Activated CD8-positive, alpha-beta memory T cell treated with anti-CD3 and anti-CD28 coated beads, Interleukin-2, amount 10 ng/mL, durations not matched to agents 7 days and 5 days (primary cell): ENCODE results near the gene CASP7. TPM values are rescaled to one million over a fixed set of nuclear protein-coding genes. Genes with fewer than 3 reads are reported as not detected.

Experiments used
- ATAC-seq: fragments of 150-1000 bp; cut with Tn5 transposase; one replicate; pipeline ENCODE4 v1.10.0; 2021; ENCODE audit warnings: moderate library complexity
- CTCF ChIA-PET: fragments of 350-600 bp; sonication (Branson Sonifier 250); formaldehyde crosslinking; loops from one replicate; lab custom pipeline; 2021; ENCODE audit warnings: antibody characterized with exemption; lab: Charles Lee
- DNase-seq: peaks from one replicate; pipeline ENCODE4 v3.0.0-alpha.2; 2020
- H3K27ac Mint-ChIP-seq: one replicate; pipeline ENCODE4 v1.8.0; 2021; ENCODE audit warnings: mild to moderate bottlenecking, mixed read lengths
- H3K27me3 Mint-ChIP-seq: one replicate; pipeline ENCODE4 v1.8.0; 2021; ENCODE audit warnings: mixed read lengths
- H3K36me3 Mint-ChIP-seq: one replicate; pipeline ENCODE4 v1.8.0; 2021; ENCODE audit warnings: mild to moderate bottlenecking, mixed read lengths
- H3K4me1 Mint-ChIP-seq: one replicate; pipeline ENCODE4 v1.8.0; 2021; ENCODE audit warnings: mixed read lengths
- H3K4me3 Mint-ChIP-seq: one replicate; pipeline ENCODE4 v1.8.0; 2021; ENCODE audit warnings: mild to moderate bottlenecking, moderate library complexity, mixed read lengths
- H3K9me3 Mint-ChIP-seq: one replicate; pipeline ENCODE4 v1.8.0; 2022; ENCODE audit warnings: low read depth, mixed read lengths
- total RNA-seq, 2 experiments: library from RNA; stranded (reverse); gene quantifications; one replicate each; pipeline ENCODE4 v1.2.3, GENCODE V29; 2021

Gene CASP7
- total RNA-seq, 2 experiments from 2014 or later: 42.1 to 56.0 TPM

DNA sequence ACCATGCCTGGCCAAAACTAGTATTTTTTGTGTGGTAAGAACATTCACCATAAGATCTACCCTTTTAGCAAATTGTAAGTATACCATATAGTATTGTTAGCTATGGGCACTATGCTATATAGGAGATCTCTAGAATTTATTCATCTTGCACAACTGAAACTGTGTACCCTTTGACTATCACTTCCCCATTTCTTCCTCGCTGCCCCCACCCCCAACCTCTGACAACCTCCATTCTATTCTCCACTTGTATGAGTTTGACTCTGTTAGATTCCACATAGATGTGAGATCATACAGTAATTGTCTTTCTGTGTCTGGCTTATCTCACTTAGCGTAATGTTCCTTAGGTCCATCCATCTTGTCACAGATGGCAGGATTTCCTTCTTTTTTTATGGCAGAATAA is 3.6 kb downstream of the CASP7 start:
- Mint-ChIP-seq H3K4me1 (peaks cover 59% of the 10 kb centered on the region), H3K9me3 (peaks cover 24% of the 10 kb centered on the region), H3K4me3 (no peak overlapping the region), H3K36me3 (peaks cover 62% of the 10 kb centered on the region), H3K27me3 (no peaks in the 10 kb centered on the region), H3K27ac (peak overlapping the region; percentile 17)
- DNase-seq (no peak), ATAC-seq (no peak)
- CTCF ChIA-PET: no interaction called here

DNA sequence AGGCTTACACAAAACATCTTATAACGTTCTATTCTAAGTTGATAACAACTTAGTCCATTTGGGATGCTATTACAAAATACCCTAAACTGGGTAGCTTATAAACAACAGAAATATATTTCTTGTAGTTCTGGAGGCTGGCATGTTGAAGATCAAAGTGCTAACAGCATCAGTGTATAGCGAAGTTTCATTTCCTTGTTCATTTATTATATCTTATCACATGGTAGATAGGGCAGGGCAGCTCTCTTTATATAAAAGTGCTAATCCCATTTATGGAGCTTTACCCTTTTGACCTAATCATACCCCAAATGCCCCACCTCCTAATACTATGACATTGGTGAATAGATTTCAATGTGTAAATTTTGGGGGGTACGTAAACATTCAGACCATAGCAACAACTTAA is 6.3 kb downstream of the CASP7 start:
- H3K4me3 Mint-ChIP-seq: no peak overlapping the region
- no peak for DNase-seq
- CTCF ChIA-PET: interaction anchor here (1.5 kb wide), 1 partner anchor 12 kb away, joined by 3 read pairs; no protein-coding TSS in a partner anchor
- H3K27ac Mint-ChIP-seq: no peak overlapping the region
- peaks cover 35% of the 10 kb centered on the region for H3K9me3 Mint-ChIP-seq
- no peak for ATAC-seq
- H3K4me1 Mint-ChIP-seq: peaks cover 70% of the 10 kb centered on the region
- no peaks in the 10 kb centered on the region for H3K27me3 Mint-ChIP-seq
- peaks cover 82% of the 10 kb centered on the region for H3K36me3 Mint-ChIP-seq

DNA sequence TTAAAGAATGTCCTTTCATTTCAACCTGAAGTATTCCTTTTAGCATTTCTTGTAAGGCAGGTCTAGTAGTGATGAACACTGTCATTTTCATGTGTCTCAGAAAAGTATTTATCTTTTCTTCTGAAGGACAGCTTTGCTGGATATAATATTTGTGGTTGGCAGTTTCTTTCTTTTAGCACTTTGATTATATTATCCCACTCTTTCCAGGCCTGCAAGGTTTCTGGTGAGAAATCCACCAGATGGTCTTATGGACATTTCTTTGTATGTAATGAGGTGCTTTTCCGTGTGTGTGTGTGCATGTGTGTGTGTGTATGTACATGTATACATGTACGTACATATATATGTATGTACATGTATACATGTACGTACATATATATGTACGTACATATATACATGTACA is 7.3 kb downstream of the CASP7 start:
- Mint-ChIP-seq H3K9me3 (peaks cover 35% of the 10 kb centered on the region), H3K4me1 (peaks cover 62% of the 10 kb centered on the region), H3K27me3 (no peaks in the 10 kb centered on the region), H3K27ac (no peak overlapping the region), H3K36me3 (peaks cover 89% of the 10 kb centered on the region), H3K4me3 (no peak overlapping the region)
- ATAC-seq (no peak), DNase-seq (no peak)
- CTCF ChIA-PET: interaction anchor here (1.5 to 1.6 kb wide), 2 partner anchors 8 to 11 kb away, joined by 3 to 5 read pairs; no protein-coding TSS in a partner anchor

DNA sequence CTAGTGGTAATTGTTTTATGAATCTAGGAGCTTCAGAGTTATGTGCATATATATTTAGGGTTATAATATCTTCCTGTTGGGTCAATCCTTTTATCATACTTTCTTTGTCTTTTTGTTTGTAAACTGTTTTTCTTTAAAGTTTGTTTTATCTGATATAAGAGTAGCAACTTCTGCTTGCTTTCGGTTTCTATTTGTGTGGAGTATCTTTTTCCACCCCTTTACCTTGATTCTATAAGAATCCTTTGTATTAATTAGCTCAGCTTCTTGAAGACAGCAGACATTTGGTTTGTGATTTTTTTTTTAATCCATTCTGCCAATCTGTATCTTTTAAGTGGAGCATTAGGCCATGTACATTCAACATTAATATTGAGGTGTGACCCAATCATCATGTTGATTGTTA is 9.3 kb downstream of the CASP7 start:
- Mint-ChIP-seq H3K4me3 (peak overlapping the region; percentile 51), H3K27me3 (no peaks in the 10 kb centered on the region), H3K27ac (peak overlapping the region; percentile 81), H3K4me1 (peaks cover 49% of the 10 kb centered on the region), H3K9me3 (peaks cover 39% of the 10 kb centered on the region), H3K36me3 (peaks cover 91% of the 10 kb centered on the region)
- CTCF ChIA-PET: no interaction called here
- DNase-seq (no peak), ATAC-seq (peak; percentile 84)

DNA sequence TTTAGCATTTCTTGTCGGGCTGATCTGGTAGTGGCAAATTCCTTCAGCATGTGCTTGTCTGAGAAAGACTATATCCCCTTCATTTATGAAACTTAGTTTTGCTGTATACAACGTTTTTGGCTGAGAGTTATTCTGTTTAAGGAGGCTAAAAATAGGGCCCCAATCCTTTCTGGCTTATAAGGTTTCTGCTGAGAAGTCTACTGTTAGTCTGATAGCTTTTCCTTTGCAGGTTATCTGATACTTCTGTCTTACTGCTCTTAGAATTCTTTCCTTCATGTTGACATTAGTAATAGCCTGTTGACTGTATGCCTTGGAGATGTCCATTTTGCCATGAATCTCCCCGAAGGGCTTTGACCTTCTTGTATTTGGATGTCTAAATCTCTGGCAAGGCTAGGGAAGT is 9.9 kb downstream of the CASP7 start:
- peak overlapping the region; percentile 81 for H3K27ac Mint-ChIP-seq
- peaks cover 39% of the 10 kb centered on the region for H3K9me3 Mint-ChIP-seq
- peak overlapping the region; percentile 51 for H3K4me3 Mint-ChIP-seq
- peaks cover 44% of the 10 kb centered on the region for H3K4me1 Mint-ChIP-seq
- ATAC-seq (no peak), DNase-seq (no peak)
- no peaks in the 10 kb centered on the region for H3K27me3 Mint-ChIP-seq
- CTCF ChIA-PET: no interaction called here
- peaks cover 91% of the 10 kb centered on the region for H3K36me3 Mint-ChIP-seq

DNA sequence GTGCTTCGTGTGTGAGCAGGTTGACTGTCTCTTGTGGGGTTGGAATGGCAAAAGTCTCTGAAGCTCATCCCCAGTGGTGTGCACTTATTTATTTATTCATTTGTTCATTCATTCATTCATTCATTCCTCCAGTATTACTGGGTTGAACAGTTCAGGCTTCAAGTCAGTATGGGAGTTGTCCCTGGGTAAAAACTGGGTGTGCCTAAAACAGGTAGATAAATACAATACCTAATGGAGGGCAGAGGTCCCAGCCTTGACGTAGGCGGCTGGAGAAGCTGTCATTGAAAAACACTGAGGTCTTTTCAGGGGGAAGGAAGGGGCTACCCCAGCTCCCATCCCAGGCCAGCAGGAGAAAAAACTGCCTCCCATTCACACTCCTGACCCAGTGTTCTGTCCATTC is 11.0 kb downstream of the CASP7 start:
- no peak overlapping the region for H3K27ac Mint-ChIP-seq
- H3K27me3 Mint-ChIP-seq: no peaks in the 10 kb centered on the region
- H3K4me1 Mint-ChIP-seq: peaks cover 39% of the 10 kb centered on the region
- DNase-seq: no peak
- no peak overlapping the region for H3K4me3 Mint-ChIP-seq
- H3K36me3 Mint-ChIP-seq: peaks cover 93% of the 10 kb centered on the region
- H3K9me3 Mint-ChIP-seq: peaks cover 32% of the 10 kb centered on the region
- no peak for ATAC-seq
- CTCF ChIA-PET: interaction anchor here (1.3 to 1.4 kb wide), 2 partner anchors 8 to 10 kb away, joined by 5 read pairs; no protein-coding TSS in a partner anchor

DNA sequence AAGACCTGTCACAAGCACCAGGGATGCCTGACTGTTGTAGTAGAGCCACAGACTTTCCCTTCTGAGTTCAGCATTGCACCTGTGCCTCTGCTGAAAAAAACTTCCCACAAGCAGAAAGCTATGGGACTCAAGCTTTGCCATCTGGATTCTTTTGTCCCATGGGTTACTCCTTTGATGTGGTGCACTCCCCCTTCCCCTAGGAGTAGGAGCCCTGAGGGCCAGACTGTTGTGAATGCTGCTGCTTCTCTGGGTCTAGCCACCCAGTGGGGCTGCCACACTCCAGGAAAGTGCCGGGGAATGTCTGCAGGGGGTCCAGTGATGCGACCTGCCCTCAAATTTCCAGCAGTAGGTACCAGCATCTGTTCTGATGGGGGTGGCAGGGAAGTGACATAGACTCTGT is 11.7 kb downstream of the CASP7 start:
- peaks cover 38% of the 10 kb centered on the region for H3K4me1 Mint-ChIP-seq
- CTCF ChIA-PET: interaction anchor here (0.7 to 1.4 kb wide), 3 partner anchors 8 to 12 kb away, joined by 3 to 5 read pairs (median 5); no protein-coding TSS in a partner anchor
- H3K36me3 Mint-ChIP-seq: peaks cover 90% of the 10 kb centered on the region
- DNase-seq (no peak), ATAC-seq (no peak)
- H3K27me3 Mint-ChIP-seq: no peaks in the 10 kb centered on the region
- H3K9me3 Mint-ChIP-seq: peaks cover 30% of the 10 kb centered on the region
- no peak overlapping the region for H3K4me3 Mint-ChIP-seq
- no peak overlapping the region for H3K27ac Mint-ChIP-seq

DNA sequence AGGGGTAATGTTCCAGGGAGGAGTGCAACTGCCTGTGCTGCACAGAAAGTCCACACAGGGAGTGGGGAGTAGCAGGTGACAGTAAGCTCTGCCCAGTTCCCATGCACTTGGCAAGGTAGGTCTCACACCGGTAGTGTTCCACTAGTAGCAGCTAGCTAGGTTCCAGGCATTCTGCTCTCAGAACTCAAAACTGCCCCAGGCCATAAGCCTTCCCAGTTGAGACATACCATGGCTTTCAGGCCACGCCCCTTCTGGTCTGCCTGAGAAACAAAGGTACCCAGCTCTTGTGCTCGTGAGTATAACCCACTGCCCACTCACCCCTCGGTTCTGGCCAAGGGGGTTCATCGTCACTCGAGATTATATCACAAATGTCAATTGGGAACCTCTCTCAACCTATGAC is 12.6 kb downstream of the CASP7 start:
- H3K27ac Mint-ChIP-seq: no peak overlapping the region
- H3K4me3 Mint-ChIP-seq: no peak overlapping the region
- peaks cover 35% of the 10 kb centered on the region for H3K4me1 Mint-ChIP-seq
- CTCF ChIA-PET: no interaction called here
- peaks cover 93% of the 10 kb centered on the region for H3K36me3 Mint-ChIP-seq
- no peaks in the 10 kb centered on the region for H3K27me3 Mint-ChIP-seq
- H3K9me3 Mint-ChIP-seq: peaks cover 26% of the 10 kb centered on the region
- ATAC-seq (no peak), DNase-seq (no peak)

DNA sequence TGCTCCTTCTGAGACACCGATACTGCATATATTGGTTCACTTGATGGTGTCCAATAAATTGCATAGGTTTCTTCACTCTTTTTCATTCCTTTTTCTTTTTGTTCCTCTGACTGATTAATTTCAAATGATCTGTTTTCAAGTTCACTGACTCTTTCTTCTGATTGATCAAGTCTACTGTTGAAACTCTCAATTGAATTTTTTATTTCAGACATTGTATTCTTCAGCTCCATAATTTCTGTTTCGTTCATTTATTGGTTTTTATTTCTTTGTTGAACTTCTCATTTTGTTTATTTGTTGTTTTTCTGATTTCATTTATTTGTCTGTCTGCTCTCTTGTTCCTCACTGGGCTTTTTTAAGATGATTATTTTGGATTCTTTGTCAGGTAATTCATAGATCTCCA is 13.6 kb downstream of the CASP7 start:
- Mint-ChIP-seq H3K36me3 (peaks cover 90% of the 10 kb centered on the region), H3K4me1 (peaks cover 25% of the 10 kb centered on the region), H3K9me3 (peaks cover 21% of the 10 kb centered on the region), H3K27ac (no peak overlapping the region), H3K4me3 (no peak overlapping the region), H3K27me3 (no peaks in the 10 kb centered on the region)
- ATAC-seq (no peak), DNase-seq (no peak)
- CTCF ChIA-PET: no interaction called here

DNA sequence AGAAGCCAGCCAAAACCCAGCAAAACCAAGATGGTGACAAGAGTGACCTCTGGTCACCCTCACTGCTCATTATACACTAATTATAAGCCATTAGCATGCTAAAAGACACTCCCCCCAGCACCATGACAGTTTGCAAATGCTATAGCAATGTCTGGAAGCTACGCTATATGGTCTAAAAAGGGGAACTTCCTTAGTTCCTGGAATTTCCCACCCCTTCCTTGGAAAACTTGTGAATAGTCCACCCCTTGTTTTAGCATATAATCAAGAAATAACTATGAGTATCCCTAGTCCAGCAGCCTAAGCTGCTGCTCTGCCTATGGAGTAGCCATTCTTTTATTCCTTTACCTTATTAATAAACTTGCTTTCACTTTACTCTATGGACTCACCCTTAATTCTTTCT is 16.0 kb downstream of the CASP7 start:
- H3K4me3 Mint-ChIP-seq: no peak overlapping the region
- no peak for DNase-seq
- no peak overlapping the region for H3K27ac Mint-ChIP-seq
- H3K36me3 Mint-ChIP-seq: peaks cover 84% of the 10 kb centered on the region
- H3K4me1 Mint-ChIP-seq: peaks cover 5% of the 10 kb centered on the region
- peaks cover 12% of the 10 kb centered on the region for H3K9me3 Mint-ChIP-seq
- ATAC-seq: no peak
- CTCF ChIA-PET: no interaction called here
- H3K27me3 Mint-ChIP-seq: no peaks in the 10 kb centered on the region

DNA sequence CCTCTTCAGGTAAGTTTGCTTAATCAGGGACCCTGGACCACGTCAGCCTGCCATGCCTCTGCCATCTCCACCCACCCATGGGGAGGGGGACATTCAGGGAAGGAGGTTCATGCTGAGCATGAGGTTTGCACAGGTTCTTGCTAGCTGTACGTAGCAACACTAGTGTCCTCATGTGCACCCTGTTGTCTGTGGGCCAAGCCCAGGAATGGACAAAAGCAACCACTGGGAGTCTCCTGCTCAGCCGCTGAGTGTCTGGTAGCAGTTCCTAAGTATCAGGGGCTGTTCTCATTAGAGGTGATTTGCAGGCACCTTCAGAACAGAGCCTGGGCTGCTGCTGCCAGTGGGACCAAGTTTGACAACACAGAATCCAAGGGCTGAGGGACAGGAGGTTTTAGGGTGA is 17.9 kb downstream of the CASP7 start:
- H3K27ac Mint-ChIP-seq: no peak overlapping the region
- no peak for ATAC-seq
- peaks cover 1% of the 10 kb centered on the region for H3K4me1 Mint-ChIP-seq
- no peaks in the 10 kb centered on the region for H3K27me3 Mint-ChIP-seq
- H3K9me3 Mint-ChIP-seq: peaks cover 9% of the 10 kb centered on the region
- no peak for DNase-seq
- CTCF ChIA-PET: interaction anchor here (0.9 kb wide), 1 partner anchor 11 kb away, joined by 3 read pairs; no protein-coding TSS in a partner anchor
- H3K4me3 Mint-ChIP-seq: no peak overlapping the region
- peaks cover 72% of the 10 kb centered on the region for H3K36me3 Mint-ChIP-seq

DNA sequence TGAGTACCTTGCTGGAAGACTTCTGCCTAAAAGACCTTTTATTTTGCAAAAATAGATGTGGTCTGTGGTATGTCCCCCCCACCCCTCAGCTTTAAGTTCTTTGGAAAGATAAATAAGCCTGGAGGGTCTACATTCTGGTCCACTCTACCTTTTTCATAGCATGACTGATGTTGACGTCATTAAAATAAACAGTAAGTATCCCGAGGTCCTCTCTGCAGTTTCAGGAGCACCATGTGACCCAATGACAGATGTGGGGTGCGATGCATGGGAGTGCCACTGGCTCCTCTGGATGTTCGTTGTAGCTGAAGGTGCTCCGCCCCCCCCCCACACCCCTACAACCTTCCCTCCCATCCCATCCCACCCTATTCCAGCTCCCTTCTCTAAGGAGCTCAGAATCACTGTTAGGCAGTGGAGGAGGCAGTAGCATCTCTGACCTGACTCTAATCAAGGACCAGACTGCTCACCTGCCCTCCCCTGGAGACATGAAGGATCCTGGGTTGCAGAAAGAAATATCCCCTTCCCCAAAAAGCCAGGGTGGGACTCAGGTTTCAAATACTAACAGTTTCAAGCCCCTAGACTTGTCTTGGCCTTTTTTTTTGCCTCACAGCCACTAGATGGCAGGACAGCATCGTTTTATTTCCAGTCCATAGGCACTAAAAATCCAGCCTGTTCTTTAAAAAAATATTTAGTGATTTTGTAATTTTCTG is 25.1 kb downstream of the CASP7 start:
- DNase-seq: no peak
- H3K4me3 Mint-ChIP-seq: no peak overlapping the region
- CTCF ChIA-PET: interaction anchor here (0.6 to 1.2 kb wide), 3 partner anchors 15 to 363 kb away, joined by 3 to 4 read pairs (median 4); no protein-coding TSS in a partner anchor
- H3K27ac Mint-ChIP-seq: no peak overlapping the region
- no peaks in the 10 kb centered on the region for H3K9me3 Mint-ChIP-seq
- no peak for ATAC-seq
- H3K4me1 Mint-ChIP-seq: peaks cover 31% of the 10 kb centered on the region
- H3K36me3 Mint-ChIP-seq: peaks cover 18% of the 10 kb centered on the region
- H3K27me3 Mint-ChIP-seq: no peaks in the 10 kb centered on the region

DNA sequence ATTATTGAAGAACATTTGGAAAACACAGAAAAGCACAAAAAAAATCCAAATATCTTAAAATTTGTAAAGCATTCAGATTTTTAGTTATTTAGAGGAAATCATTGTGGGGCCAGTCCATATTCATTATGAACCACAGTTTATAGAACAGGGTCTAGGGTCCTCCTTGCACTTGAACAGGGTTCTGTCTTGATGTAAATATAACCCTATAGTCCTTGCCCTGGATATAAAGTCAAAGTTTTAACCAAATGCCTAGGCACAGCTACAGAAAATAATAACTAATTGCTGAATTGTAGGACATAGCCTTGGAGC is 25.6 kb downstream of the CASP7 start:
- ATAC-seq (no peak), DNase-seq (no peak)
- H3K4me3 Mint-ChIP-seq: no peak overlapping the region
- CTCF ChIA-PET: interaction anchor here (1.2 to 1.4 kb wide), 2 partner anchors 14 to 75 kb away, joined by 3 to 4 read pairs; no protein-coding TSS in a partner anchor
- H3K4me1 Mint-ChIP-seq: peaks cover 33% of the 10 kb centered on the region
- peaks cover 21% of the 10 kb centered on the region for H3K36me3 Mint-ChIP-seq
- no peaks in the 10 kb centered on the region for H3K27me3 Mint-ChIP-seq
- H3K27ac Mint-ChIP-seq: no peak overlapping the region
- H3K9me3 Mint-ChIP-seq: no peaks in the 10 kb centered on the region

DNA sequence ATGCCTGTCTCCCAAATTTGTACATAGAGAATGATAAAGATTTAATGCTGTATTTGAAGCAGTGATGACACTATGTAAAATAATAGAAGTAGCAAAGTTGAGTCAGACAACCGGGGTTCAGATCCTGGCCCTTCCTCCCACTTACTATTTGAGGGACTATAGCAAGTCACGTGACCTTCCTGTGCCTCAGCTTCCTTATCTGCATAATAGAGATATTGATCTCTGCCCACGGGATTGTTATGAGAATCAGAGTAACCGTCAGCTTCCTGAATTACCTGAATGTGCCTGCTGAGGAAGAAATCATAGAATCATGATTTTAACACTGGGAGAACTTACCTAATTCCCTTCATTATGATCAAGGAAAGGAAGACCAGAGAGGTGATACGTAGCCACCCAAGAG is 26.9 kb downstream of the CASP7 start:
- Mint-ChIP-seq H3K9me3 (no peaks in the 10 kb centered on the region), H3K27ac (no peak overlapping the region), H3K27me3 (no peaks in the 10 kb centered on the region), H3K4me1 (peaks cover 33% of the 10 kb centered on the region), H3K4me3 (no peak overlapping the region), H3K36me3 (peaks cover 13% of the 10 kb centered on the region)
- DNase-seq (no peak), ATAC-seq (no peak)
- CTCF ChIA-PET: interaction anchor here (1.4 to 2.0 kb wide), 2 partner anchors 74 to 92 kb away, joined by 3 to 4 read pairs; no protein-coding TSS in a partner anchor
